Uterus (tissue), 4 donors: ENCODE results near the gene TEK. TPM values are rescaled to one million over a fixed set of nuclear protein-coding genes. Genes with fewer than 3 reads are reported as not detected.

ENCODE experiments used
- DNase-seq, 2 donors: peaks; one replicate each; pipeline ENCODE4 v3.0.0-alpha.2; 2019 to 2020
- H3K27ac ChIP-seq, 2 donors: fragments of 200-600 bp; sonication (generic); 1 replicate in 1 of 2; 2 replicates in 1 of 2; pipeline ENCODE4 v1.5.1; 2016 to 2018
- H3K27me3 ChIP-seq, 2 donors: fragments of 200-600 bp; sonication (generic); one replicate each; pipeline ENCODE4 v1.5.1; 2018 to 2019; ENCODE audit warnings: control low read depth in 1 of 2
- H3K36me3 ChIP-seq, 2 donors: fragments of 200-600 bp; sonication (generic); one replicate each; pipeline ENCODE4 v1.5.1; 2019; ENCODE audit warnings: control low read depth in 1 of 2
- H3K4me1 ChIP-seq, 2 donors: fragments of 200-600 bp; sonication (generic); one replicate each; pipeline ENCODE4 v1.5.1; 2018 to 2019; ENCODE audit warnings: control low read depth in 1 of 2
- H3K4me3 ChIP-seq, 2 donors: fragments of 200-600 bp; sonication (generic); 1 replicate in 1 of 2; 2 replicates in 1 of 2; pipeline ENCODE4 v1.5.1; 2018 to 2019; ENCODE audit warnings: mild to moderate bottlenecking in 1 of 2
- H3K9me3 ChIP-seq, 2 donors: fragments of 200-600 bp; sonication (generic); one replicate each; pipeline ENCODE4 v1.5.1; 2019; ENCODE audit warnings: control low read depth in 1 of 2
- CTCF ChIP-seq, 4 experiments: fragments of 200-600 bp in 2 of 4; fragments of 450-650 bp in 2 of 4; sonication (generic) in 2 of 4; IDR thresholded peaks; one replicate each; pipeline ENCODE4 v1.5.1; 2016 to 2019; ENCODE audit warnings: antibody characterized with exemption in 4 of 4, mild to moderate bottlenecking in 2 of 4, moderate library complexity in 1 of 4
- POLR2A ChIP-seq, 2 donors: fragments of 450-650 bp; IDR thresholded peaks; one replicate each; pipeline ENCODE4 v1.6.1; 2016; ENCODE audit warnings: antibody characterized with exemption in 2 of 2, mild to moderate bottlenecking in 1 of 2, moderate library complexity in 1 of 2
- intact Hi-C: fragments of 100-400 bp; cut with DNase I; formaldehyde crosslinking; loops from one replicate; pipeline ENCODE4 v1.15.1; 2023; ENCODE audit warnings: low total_unique reads
- total RNA-seq, 4 donors: library from RNA; depleted of rRNA in 3 of 4; stranded (reverse); fragments of >200 nt in 3 of 4; gene quantifications; one replicate each; pipeline versions ENCODE4 v1.1.0 to v1.2.4, GENCODE V29; 2014 to 2023
- donor health status: DM: yes; HTN: yes; CAD: no.

The TEK gene
- total RNA-seq, 4 donors from 2014 or later = 13.5 to 61.3 (median 34.2) TPM

GRCh38 chr9:27195191-27195590, 86.2 kb downstream of the TEK start:
- Histone ChIP-seq H3K4me3 (no peak overlapping the region), H3K27ac (peak overlapping the region in 1 of 2 donors; percentile 72), H3K36me3 (no peaks in the 10 kb centered on the region), H3K27me3 (no peaks in the 10 kb centered on the region), H3K4me1 (peaks cover 0 to 5% of the 10 kb centered on the region in 2 donors), H3K9me3 (no peaks in the 10 kb centered on the region)
- intact Hi-C loops = no loop called here
- TF ChIP-seq POLR2A (IDR thresholded peaks at IDR 0.05) (no peak), CTCF (IDR thresholded peaks at IDR 0.05) (no peak)
- DNase-seq = no peak

- no peak overlapping the region for H3K27ac ChIP-seq
- intact Hi-C loops = no loop called here
- TF ChIP-seq CTCF (IDR thresholded peaks at IDR 0.05) = no peak
- TF ChIP-seq POLR2A (IDR thresholded peaks at IDR 0.05) = no peak
- no peak for DNase-seq
- H3K4me3 ChIP-seq = no peak overlapping the region
- no peaks in the 10 kb centered on the region for H3K27me3 ChIP-seq
- H3K36me3 ChIP-seq = no peaks in the 10 kb centered on the region
- H3K9me3 ChIP-seq = no peaks in the 10 kb centered on the region
- H3K4me1 ChIP-seq = peaks cover 0 to 5% of the 10 kb centered on the region in 2 donors
Observed at GRCh38 chr9:27196383-27196782, 87.4 kb downstream of the TEK start.

- Histone ChIP-seq H3K9me3 (no peaks in the 10 kb centered on the region), H3K27me3 (no peaks in the 10 kb centered on the region), H3K4me1 (peaks cover 0 to 5% of the 10 kb centered on the region in 2 donors), H3K36me3 (no peaks in the 10 kb centered on the region), H3K4me3 (no peak overlapping the region), H3K27ac (no peak overlapping the region)
- TF ChIP-seq CTCF (IDR thresholded peaks at IDR 0.05) (no peak), POLR2A (IDR thresholded peaks at IDR 0.05) (no peak)
- no peak for DNase-seq
- intact Hi-C loops = no loop called here
Observed at GRCh38 chr9:27198190-27198589, 89.2 kb downstream of the TEK start.

GRCh38 chr9:27202056-27202455, 93.0 kb downstream of the TEK start:
- no peak for DNase-seq
- intact Hi-C loops = no loop called here
- TF ChIP-seq CTCF (IDR thresholded peaks at IDR 0.05) = no peak
- TF ChIP-seq POLR2A (IDR thresholded peaks at IDR 0.05) = no peak

GRCh38 chr9:27203783-27204182, 94.8 kb downstream of the TEK start:
- H3K4me1 ChIP-seq = no peaks in the 10 kb centered on the region
- intact Hi-C loops = no loop called here
- no peak overlapping the region for H3K27ac ChIP-seq
- TF ChIP-seq CTCF (IDR thresholded peaks at IDR 0.05) (no peak), POLR2A (IDR thresholded peaks at IDR 0.05) (no peak)
- H3K36me3 ChIP-seq = no peaks in the 10 kb centered on the region
- H3K27me3 ChIP-seq = no peaks in the 10 kb centered on the region
- no peak overlapping the region for H3K4me3 ChIP-seq
- no peak for DNase-seq
- no peaks in the 10 kb centered on the region for H3K9me3 ChIP-seq

More at GRCh38 chr9:27202056-27202455, 93.0 kb downstream of the TEK start:
- Histone ChIP-seq H3K36me3 (no peaks in the 10 kb centered on the region), H3K9me3 (no peaks in the 10 kb centered on the region), H3K27ac (no peak overlapping the region), H3K4me3 (no peak overlapping the region), H3K4me1 (no peaks in the 10 kb centered on the region), H3K27me3 (no peaks in the 10 kb centered on the region)
